Activated naive CD4-positive, alpha-beta T cell treated with anti-CD3 and anti-CD28 coated beads for 36 hours (primary cell): ENCODE data around the gene TCF12. TPM values are rescaled to one million over a fixed set of nuclear protein-coding genes. Genes with fewer than 3 reads are reported as not detected.

Experiments
- CTCF ChIA-PET: fragments of 350-600 bp; sonication (Branson Sonifier 250); formaldehyde crosslinking; loops from one replicate; lab custom pipeline; 2021; ENCODE audit warnings: antibody characterized with exemption; lab: Charles Lee
- DNase-seq: peaks from one replicate; pipeline ENCODE4 v3.0.0-alpha.2; 2020
- H3K27ac Mint-ChIP-seq: one replicate; pipeline ENCODE4 v1.8.0; 2021; ENCODE audit warnings: mild to moderate bottlenecking, mixed read lengths
- H3K27me3 Mint-ChIP-seq: one replicate; pipeline ENCODE4 v1.8.0; 2021; ENCODE audit warnings: low read depth, mixed read lengths
- H3K36me3 Mint-ChIP-seq: one replicate; pipeline ENCODE4 v1.8.0; 2021; ENCODE audit warnings: low read depth, mixed read lengths
- H3K4me1 Mint-ChIP-seq: one replicate; pipeline ENCODE4 v1.8.0; 2021; ENCODE audit warnings: low read depth, mixed read lengths
- H3K4me3 Mint-ChIP-seq: one replicate; pipeline ENCODE4 v1.8.0; 2021; ENCODE audit warnings: mild to moderate bottlenecking, moderate library complexity, mixed read lengths
- H3K9me3 Mint-ChIP-seq: one replicate; pipeline ENCODE4 v1.8.0; 2021; ENCODE audit warnings: mixed read lengths
- intact Hi-C: fragments of 100-400 bp; cut with micrococcal nuclease; formaldehyde crosslinking; loops from one replicate; pipeline ENCODE4 v1.15.1; 2023
- total RNA-seq, 2 experiments: library from RNA; stranded (reverse); gene quantifications; one replicate each; pipeline ENCODE4 v1.2.3, GENCODE V29; 2021

Gene TCF12
- total RNA-seq, 2 experiments from 2014 or later = 65.7 to 70.7 TPM

GRCh38 chr15:57184502-57184901 lies 266.1 kb downstream of the TCF12 start:
- H3K9me3 Mint-ChIP-seq = no peaks in the 10 kb centered on the region
- H3K27ac Mint-ChIP-seq = no peak overlapping the region
- CTCF ChIA-PET = no interaction called here
- H3K4me1 Mint-ChIP-seq = no peaks in the 10 kb centered on the region
- H3K27me3 Mint-ChIP-seq = no peaks in the 10 kb centered on the region
- H3K4me3 Mint-ChIP-seq = no peak overlapping the region
- DNase-seq = no peak
- H3K36me3 Mint-ChIP-seq = peaks cover 23% of the 10 kb centered on the region
- intact Hi-C loops = no loop called here

- Mint-ChIP-seq H3K27ac (no peak overlapping the region), H3K36me3 (peaks cover 21% of the 10 kb centered on the region), H3K4me3 (no peak overlapping the region), H3K9me3 (no peaks in the 10 kb centered on the region), H3K27me3 (no peaks in the 10 kb centered on the region), H3K4me1 (no peaks in the 10 kb centered on the region)
- DNase-seq = no peak
- CTCF ChIA-PET = no interaction called here
- intact Hi-C loops = no loop called here
Observed at GRCh38 chr15:57185507-57186074, 267.1 kb downstream of the TCF12 start.

GRCh38 chr15:57189466-57189865 lies 271.0 kb downstream of the TCF12 start:
- intact Hi-C loops = no loop called here
- DNase-seq = no peak
- CTCF ChIA-PET = no interaction called here
- H3K36me3 Mint-ChIP-seq = peaks cover 18% of the 10 kb centered on the region
- H3K4me3 Mint-ChIP-seq = no peak overlapping the region
- no peak overlapping the region for H3K27ac Mint-ChIP-seq
- H3K4me1 Mint-ChIP-seq = no peaks in the 10 kb centered on the region
- H3K27me3 Mint-ChIP-seq = no peaks in the 10 kb centered on the region
- no peaks in the 10 kb centered on the region for H3K9me3 Mint-ChIP-seq

- no peaks in the 10 kb centered on the region for H3K9me3 Mint-ChIP-seq
- H3K4me3 Mint-ChIP-seq = no peak overlapping the region
- H3K36me3 Mint-ChIP-seq = peaks cover 15% of the 10 kb centered on the region
- intact Hi-C loops = no loop called here
- CTCF ChIA-PET = no interaction called here
- H3K4me1 Mint-ChIP-seq = no peaks in the 10 kb centered on the region
- H3K27me3 Mint-ChIP-seq = no peaks in the 10 kb centered on the region
- H3K27ac Mint-ChIP-seq = no peak overlapping the region
- no peak for DNase-seq
Observed at GRCh38 chr15:57190208-57190607, 271.8 kb downstream of the TCF12 start.

- Mint-ChIP-seq H3K27me3 (no peaks in the 10 kb centered on the region), H3K27ac (no peak overlapping the region), H3K4me3 (no peak overlapping the region), H3K36me3 (peaks cover 9% of the 10 kb centered on the region), H3K4me1 (no peaks in the 10 kb centered on the region), H3K9me3 (no peaks in the 10 kb centered on the region)
- CTCF ChIA-PET = no interaction called here
- no peak for DNase-seq
- intact Hi-C loops = no loop called here
Observed at GRCh38 chr15:57193161-57193560, 274.7 kb downstream of the TCF12 start.

- CTCF ChIA-PET = no interaction called here
- H3K36me3 Mint-ChIP-seq = peaks cover 11% of the 10 kb centered on the region
Observed at GRCh38 chr15:57195326-57195725, 276.9 kb downstream of the TCF12 start.

GRCh38 chr15:57196865-57197264 lies 278.4 kb downstream of the TCF12 start:
- Mint-ChIP-seq H3K4me3 (no peak overlapping the region), H3K4me1 (no peaks in the 10 kb centered on the region), H3K27me3 (no peaks in the 10 kb centered on the region), H3K27ac (no peak overlapping the region), H3K36me3 (peaks cover 11% of the 10 kb centered on the region), H3K9me3 (no peaks in the 10 kb centered on the region)
- DNase-seq = no peak
- intact Hi-C loops = no loop called here
- CTCF ChIA-PET = no interaction called here

More at GRCh38 chr15:57195326-57195725, 276.9 kb downstream of the TCF12 start:
- no peak for DNase-seq
- intact Hi-C loops = no loop called here
- H3K4me3 Mint-ChIP-seq = no peak overlapping the region
- H3K4me1 Mint-ChIP-seq = no peaks in the 10 kb centered on the region
- H3K27ac Mint-ChIP-seq = no peak overlapping the region
- H3K9me3 Mint-ChIP-seq = no peaks in the 10 kb centered on the region
- no peaks in the 10 kb centered on the region for H3K27me3 Mint-ChIP-seq

DNA sequence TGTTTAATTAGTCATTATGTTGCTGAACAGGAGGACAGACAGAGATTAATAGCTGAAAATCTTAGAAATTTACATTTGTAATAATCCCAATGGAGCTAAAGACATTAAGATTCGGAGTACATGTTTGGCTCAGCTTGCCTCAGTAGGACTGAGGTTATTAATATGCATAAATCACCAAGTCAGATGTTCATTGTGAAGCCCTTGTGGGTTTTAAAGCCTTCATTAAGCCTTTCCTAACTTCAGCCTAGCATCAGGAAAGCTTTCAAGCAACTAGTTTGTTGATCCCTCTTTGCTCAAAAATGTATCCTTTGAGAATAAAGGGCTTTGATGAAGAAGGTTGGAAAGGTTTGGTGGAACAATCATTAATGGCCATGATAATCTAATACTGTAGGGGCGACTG lies 279.7 kb downstream of the TCF12 start:
- no peak overlapping the region for H3K27ac Mint-ChIP-seq
- H3K9me3 Mint-ChIP-seq = no peaks in the 10 kb centered on the region
- intact Hi-C loops = no loop called here
- H3K4me1 Mint-ChIP-seq = no peaks in the 10 kb centered on the region
- no peak for DNase-seq
- no peaks in the 10 kb centered on the region for H3K27me3 Mint-ChIP-seq
- no peak overlapping the region for H3K4me3 Mint-ChIP-seq
- CTCF ChIA-PET = interaction anchor here (0.7 to 1.0 kb wide), 2 partner anchors 53 to 109 kb away, joined by 3 read pairs; no protein-coding TSS in a partner anchor
- peaks cover 8% of the 10 kb centered on the region for H3K36me3 Mint-ChIP-seq

- no peak for DNase-seq
- intact Hi-C loops = no loop called here
- Mint-ChIP-seq H3K27ac (no peak overlapping the region), H3K4me3 (no peak overlapping the region), H3K4me1 (no peaks in the 10 kb centered on the region), H3K9me3 (no peaks in the 10 kb centered on the region), H3K27me3 (no peaks in the 10 kb centered on the region), H3K36me3 (peaks cover 10% of the 10 kb centered on the region)
- CTCF ChIA-PET = interaction anchor here (1.0 kb wide), 1 partner anchor 108 kb away, joined by 3 read pairs; no protein-coding TSS in a partner anchor
Observed at GRCh38 chr15:57198654-57199291, 280.3 kb downstream of the TCF12 start.

DNA sequence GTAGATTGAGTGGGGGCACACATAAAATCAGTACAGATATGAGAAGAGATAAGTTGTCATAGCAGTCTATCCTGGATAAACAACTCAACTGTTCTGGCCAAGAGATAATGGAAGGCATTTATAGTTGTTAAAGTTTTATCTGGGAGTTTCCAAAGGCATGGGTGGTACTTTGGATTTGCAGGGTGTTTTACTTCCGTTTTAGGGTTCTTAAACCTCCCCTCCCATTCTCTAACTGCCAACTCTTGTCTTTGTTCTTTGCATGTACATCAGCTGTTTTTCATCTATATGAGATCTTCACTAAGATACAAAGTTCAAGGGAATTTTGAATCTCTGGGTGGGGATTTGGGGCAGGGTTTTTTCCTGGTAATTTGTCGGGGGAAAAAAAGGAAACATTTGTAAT lies 283.1 kb downstream of the TCF12 start:
- Mint-ChIP-seq H3K27ac (no peak overlapping the region), H3K27me3 (no peaks in the 10 kb centered on the region), H3K9me3 (no peaks in the 10 kb centered on the region), H3K4me1 (no peaks in the 10 kb centered on the region), H3K4me3 (no peak overlapping the region), H3K36me3 (peaks cover 8% of the 10 kb centered on the region)
- no peak for DNase-seq
- intact Hi-C loops = no loop called here
- CTCF ChIA-PET = no interaction called here

GRCh38 chr15:57203906-57204305 lies 285.5 kb downstream of the TCF12 start:
- intact Hi-C loops = no loop called here
- Mint-ChIP-seq H3K27ac (no peak overlapping the region), H3K9me3 (no peaks in the 10 kb centered on the region), H3K4me1 (no peaks in the 10 kb centered on the region), H3K27me3 (no peaks in the 10 kb centered on the region), H3K4me3 (no peak overlapping the region), H3K36me3 (peaks cover 2% of the 10 kb centered on the region)
- CTCF ChIA-PET = no interaction called here
- DNase-seq = no peak

GRCh38 chr15:57205027-57205855 lies 286.8 kb downstream of the TCF12 start:
- no peaks in the 10 kb centered on the region for H3K4me1 Mint-ChIP-seq
- no peak overlapping the region for H3K27ac Mint-ChIP-seq
- intact Hi-C loops = no loop called here
- no peaks in the 10 kb centered on the region for H3K9me3 Mint-ChIP-seq
- peaks cover 2% of the 10 kb centered on the region for H3K36me3 Mint-ChIP-seq
- CTCF ChIA-PET = no interaction called here
- DNase-seq = no peak
- H3K4me3 Mint-ChIP-seq = no peak overlapping the region
- H3K27me3 Mint-ChIP-seq = no peaks in the 10 kb centered on the region
